ENCODE measurements around the gene CACYBP.

GRCh38 chr1:175037416-175037815, 37.7 kb downstream of the CACYBP start:
- TF ChIP-seq, protein P1, sequence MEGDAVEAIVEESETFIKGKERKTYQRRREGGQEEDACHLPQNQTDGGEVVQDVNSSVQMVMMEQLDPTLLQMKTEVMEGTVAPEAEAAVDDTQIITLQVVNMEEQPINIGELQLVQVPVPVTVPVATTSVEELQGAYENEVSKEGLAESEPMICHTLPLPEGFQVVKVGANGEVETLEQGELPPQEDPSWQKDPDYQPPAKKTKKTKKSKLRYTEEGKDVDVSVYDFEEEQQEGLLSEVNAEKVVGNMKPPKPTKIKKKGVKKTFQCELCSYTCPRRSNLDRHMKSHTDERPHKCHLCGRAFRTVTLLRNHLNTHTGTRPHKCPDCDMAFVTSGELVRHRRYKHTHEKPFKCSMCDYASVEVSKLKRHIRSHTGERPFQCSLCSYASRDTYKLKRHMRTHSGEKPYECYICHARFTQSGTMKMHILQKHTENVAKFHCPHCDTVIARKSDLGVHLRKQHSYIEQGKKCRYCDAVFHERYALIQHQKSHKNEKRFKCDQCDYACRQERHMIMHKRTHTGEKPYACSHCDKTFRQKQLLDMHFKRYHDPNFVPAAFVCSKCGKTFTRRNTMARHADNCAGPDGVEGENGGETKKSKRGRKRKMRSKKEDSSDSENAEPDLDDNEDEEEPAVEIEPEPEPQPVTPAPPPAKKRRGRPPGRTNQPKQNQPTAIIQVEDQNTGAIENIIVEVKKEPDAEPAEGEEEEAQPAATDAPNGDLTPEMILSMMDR (conservative IDR thresholded peaks at IDR 0.05), result no peak
- TF ChIP-seq ZFX (IDR thresholded peaks at IDR 0.05), result no peak

All from C4-2B (cell line).